ENCODE measurements around the gene SLC7A6.
"Not testable (repeated sequence)": the region's sequence is repeated elsewhere in the genome, so short reads cannot be mapped to it uniquely, and the experiment has no call there.

Gene SLC7A6

GRCh38 chr16:68283801-68284598 lies 19.7 kb downstream of the SLC7A6 start:
- no peak for DNase-seq (ENCODE audit: low spot score)

GRCh38 chr16:68284847-68285246 lies 20.5 kb downstream of the SLC7A6 start:
- DNase-seq (ENCODE audit: low spot score): no peak

GRCh38 chr16:68285683-68286082 lies 21.4 kb downstream of the SLC7A6 start:
- DNase-seq (ENCODE audit: low spot score): no peak

GRCh38 chr16:68286153-68287074 lies 22.1 kb downstream of the SLC7A6 start:
- no peak for DNase-seq (ENCODE audit: low spot score)

- peak; percentile 82 for DNase-seq (ENCODE audit: low spot score)
Measured at GRCh38 chr16:68287276-68288251, 23.2 kb downstream of the SLC7A6 start.

GRCh38 chr16:68288252-68288650 lies 23.9 kb downstream of the SLC7A6 start:
- no peak for DNase-seq (ENCODE audit: low spot score)

GRCh38 chr16:68288796-68289195 lies 24.5 kb downstream of the SLC7A6 start:
- not testable (repeated sequence) for DNase-seq (ENCODE audit: low spot score)

- no peak for DNase-seq (ENCODE audit: low spot score)
Measured at GRCh38 chr16:68289202-68289601, 24.9 kb downstream of the SLC7A6 start.

- no peak for DNase-seq (ENCODE audit: low spot score)
Measured at GRCh38 chr16:68289621-68290329, 25.4 kb downstream of the SLC7A6 start.

GRCh38 chr16:68290450-68290849 lies 26.1 kb downstream of the SLC7A6 start:
- no peak for DNase-seq (ENCODE audit: low spot score)

- DNase-seq (ENCODE audit: low spot score): no peak
Measured at GRCh38 chr16:68291227-68291626, 26.9 kb downstream of the SLC7A6 start.

- DNase-seq (ENCODE audit: low spot score): no peak
Measured at GRCh38 chr16:68292425-68292824, 28.1 kb downstream of the SLC7A6 start.

GRCh38 chr16:68296291-68296690 lies 32.0 kb downstream of the SLC7A6 start:
- DNase-seq (ENCODE audit: low spot score): no peak

GRCh38 chr16:68296693-68297092 lies 32.4 kb downstream of the SLC7A6 start:
- DNase-seq (ENCODE audit: low spot score): no peak

- DNase-seq (ENCODE audit: low spot score): peak; percentile 46
Measured at GRCh38 chr16:68297908-68298307, 33.6 kb downstream of the SLC7A6 start.

GRCh38 chr16:68298312-68298711 lies 34.0 kb downstream of the SLC7A6 start:
- no peak for DNase-seq (ENCODE audit: low spot score)

GRCh38 chr16:68298907-68299561 lies 34.7 kb downstream of the SLC7A6 start:
- DNase-seq (ENCODE audit: low spot score): peak; percentile 83

GRCh38 chr16:68299571-68300453 lies 35.5 kb downstream of the SLC7A6 start:
- DNase-seq (ENCODE audit: low spot score): no peak

GRCh38 chr16:68300734-68301459 lies 36.6 kb downstream of the SLC7A6 start:
- DNase-seq (ENCODE audit: low spot score): no peak

Data from kidney tubule cell (primary cell).